ENCODE data around the gene TTC21B.

The TTC21B gene

GRCh38 chr2:165835363-165835762 lies 118.2 kb downstream of the TTC21B start:
- DNase-seq (ENCODE audit: low spot score): no peak

- DNase-seq (ENCODE audit: low spot score): no peak
Observed at GRCh38 chr2:165833156-165833555, 120.4 kb downstream of the TTC21B start.

GRCh38 chr2:165827921-165828276 lies 125.7 kb downstream of the TTC21B start:
- no peak for DNase-seq (ENCODE audit: low spot score)

GRCh38 chr2:165827016-165827920 lies 126.3 kb downstream of the TTC21B start:
- no peak for DNase-seq (ENCODE audit: low spot score)

- no peak for DNase-seq (ENCODE audit: low spot score)
Observed at GRCh38 chr2:165825041-165825440, 128.5 kb downstream of the TTC21B start.

Data from HuH-7 (cell line).